HG03103 (cell line): Measurements from ENCODE around the gene PLPP6.
"Not testable (repeated sequence)": the region's sequence is repeated elsewhere in the genome, so short reads cannot be mapped to it uniquely, and the experiment has no call there.

Experiments
- ATAC-seq: cut with Tn5 transposase; IDR thresholded peaks from one replicate; pipeline ENCODE4 v1.9.1; 2021; ENCODE audit warnings: low read depth; ENCODE audit not compliant: unreplicated experiment

PLPP6 gene

GRCh38 chr9:4662108-4662988 is at the start of gene PLPP6:
PLPP6 (plus strand) TSS chr9:4662294; CDS start chr9:4662376, 82 bp downstream.
- peak; percentile 77 for ATAC-seq

- ATAC-seq = no peak
These were observed 47.5 kb upstream of the PLPP6 start for GRCh38 chr9:4614627-4615026.

GRCh38 chr9:4615251-4615650 is 46.8 kb upstream of the PLPP6 start:
- ATAC-seq = no peak

- no peak for ATAC-seq
These were observed 46.3 kb upstream of the PLPP6 start for GRCh38 chr9:4615778-4616177.

- ATAC-seq = no peak
These were observed 44.3 kb upstream of the PLPP6 start for GRCh38 chr9:4617752-4618151.

- no peak for ATAC-seq
These were observed 43.4 kb upstream of the PLPP6 start for GRCh38 chr9:4618700-4619099.

GRCh38 chr9:4620057-4620765 is 41.9 kb upstream of the PLPP6 start:
- no peak for ATAC-seq

GRCh38 chr9:4620881-4621555 is 41.1 kb upstream of the PLPP6 start:
- ATAC-seq = no peak

- no peak for ATAC-seq
These were observed 40.1 kb upstream of the PLPP6 start for GRCh38 chr9:4622016-4622415.

- ATAC-seq = no peak
These were observed 31.3 kb upstream of the PLPP6 start for GRCh38 chr9:4630836-4631235.

- ATAC-seq = no peak
These were observed 23.1 kb upstream of the PLPP6 start for GRCh38 chr9:4638968-4639367.

- no peak for ATAC-seq
These were observed 22.7 kb upstream of the PLPP6 start for GRCh38 chr9:4639420-4639819.

- ATAC-seq = no peak
These were observed 22.1 kb upstream of the PLPP6 start for GRCh38 chr9:4640027-4640426.

GRCh38 chr9:4642351-4642750 is 19.7 kb upstream of the PLPP6 start:
- no peak for ATAC-seq

GRCh38 chr9:4654084-4654483 is 8.0 kb upstream of the PLPP6 start:
- ATAC-seq = no peak

- no peak for ATAC-seq
These were observed 7.6 kb upstream of the PLPP6 start for GRCh38 chr9:4654538-4654937.

- ATAC-seq = not testable (repeated sequence)
These were observed 5.9 kb upstream of the PLPP6 start for GRCh38 chr9:4656196-4656595.

- no peak for ATAC-seq
These were observed 5.5 kb upstream of the PLPP6 start for GRCh38 chr9:4656621-4657020.

- no peak for ATAC-seq
These were observed 4.5 kb upstream of the PLPP6 start for GRCh38 chr9:4657426-4658159.

GRCh38 chr9:4660665-4661064 is 1.4 kb upstream of the PLPP6 start:
- ATAC-seq = not testable (repeated sequence)

GRCh38 chr9:4661165-4661564 is 929 bp upstream of the PLPP6 start:
- ATAC-seq = no peak
